K562 (cell line): ENCODE measurements around the gene MYO9A. TPM values are rescaled to one million over a fixed set of nuclear protein-coding genes. Genes with fewer than 3 reads are reported as not detected.

Experiments
- ATAC-seq: fragments of 200-7000 bp; cut with Tn5 transposase; 3 replicates; pipeline ENCODE4 v1.9.1; 2020; ENCODE audit warnings: moderate library complexity
- BruUV-seq: library from RNA; stranded (reverse); fragments of 400-500 nt; replicated peaks from 2 replicates; lab custom pipeline; 2021; lab: Mats Ljungman, UMichigan
- CTCF ChIA-PET: fragments of 300-600 bp; formaldehyde crosslinking; extraction: SDS; loops from one replicate; lab custom pipeline; 2021; ENCODE audit warnings: low intra/inter-chr PET ratio; lab: Yijun Ruan, JAX
- POLR2A ChIA-PET: fragments of 300-600, 350-650 bp; sonication (Branson Sonifier 250); formaldehyde crosslinking; extraction: SDS; loops from one replicate; lab custom pipeline; 2021; ENCODE audit warnings: antibody characterized with exemption, inconsistent platforms; lab: Yijun Ruan, JAX
- DNase-seq, 4 experiments: peaks; one replicate each; pipeline versions ENCODE4 v3.0.0 to v3.0.0-alpha.2; 2011 to 2018; ENCODE audit warnings: low spot score in 3 of 4, mixed read lengths in 3 of 4; ENCODE audit errors: extremely low read depth in 1 of 4
- FAIRE-seq: peaks from 2 replicates; lab custom pipeline; 2011; peaks lifted over from hg19 to GRCh38; lab: Jason Lieb, UNC
- H2AFZ ChIP-seq: 2 replicates; pipeline ENCODE4 v1.6.0; 2011; ENCODE audit warnings: low read depth, low read length, control low read depth, inconsistent platforms
- H3K27ac ChIP-seq: fragments of 200-600 bp; 3 replicates; pipeline ENCODE4 v1.8.0; 2011; ENCODE audit warnings: low read depth, mild to moderate bottlenecking, control low read depth, inconsistent platforms, low read length, moderate library complexity, mixed read lengths; ENCODE audit errors: extremely low read depth
- H3K27me3 ChIP-seq, 2 experiments: fragments of 300-600 bp in 1 of 2; 2 replicates in 1 of 2; 3 replicates in 1 of 2; pipeline versions ENCODE4 v1.6.0 to v1.8.0; 2011; ENCODE audit warnings: inconsistent platforms in 2 of 2, low read length in 2 of 2, mild to moderate bottlenecking in 1 of 2, mixed read lengths in 1 of 2, moderate library complexity in 1 of 2; ENCODE audit not compliant: control insufficient read depth in 2 of 2, insufficient read depth in 2 of 2
- H3K36me3 ChIP-seq: fragments of 300-600 bp; 3 replicates; pipeline ENCODE4 v1.8.0; 2011; ENCODE audit warnings: mild to moderate bottlenecking, low read length, inconsistent platforms; ENCODE audit not compliant: control insufficient read depth, insufficient read depth
- H3K4me1 ChIP-seq, 2 experiments: fragments of 200-600 bp in 1 of 2; replicated peaks in 1 of 2; 2 replicates in 1 of 2; 3 replicates in 1 of 2; pipeline versions ENCODE4 v1.5.1 to v1.8.0; 2011; ENCODE audit warnings: inconsistent platforms in 2 of 2, low read length in 2 of 2, mild to moderate bottlenecking in 1 of 2, mixed read lengths in 1 of 2, moderate library complexity in 1 of 2; ENCODE audit not compliant: control insufficient read depth in 2 of 2, insufficient read depth in 2 of 2
- H3K4me2 ChIP-seq: 2 replicates; pipeline ENCODE4 v1.6.1; 2011; ENCODE audit warnings: low read length, control low read depth, inconsistent platforms, mixed read lengths; ENCODE audit not compliant: insufficient read depth
- H3K4me3 ChIP-seq: fragments of 200-600 bp; sonication (generic), shearing (Covaris generic); 2 replicates; pipeline ENCODE4 v1.5.1; 2016; ENCODE audit warnings: control low read depth, inconsistent platforms
- H3K79me2 ChIP-seq: fragments of 200-600 bp; 3 replicates; pipeline ENCODE4 v1.8.0; 2011; ENCODE audit warnings: low read length, inconsistent platforms; ENCODE audit not compliant: control insufficient read depth, insufficient read depth
- H3K9ac ChIP-seq, 2 experiments: 2 replicates each; pipeline versions ENCODE4 v1.6.0 to v1.6.1; 2011; ENCODE audit warnings: low read depth in 2 of 2, low read length in 2 of 2, control low read depth in 1 of 2, inconsistent platforms in 1 of 2, mild to moderate bottlenecking in 1 of 2, mixed read lengths in 1 of 2; ENCODE audit not compliant: insufficient read depth in 1 of 2
- H3K9me1 ChIP-seq: one replicate; pipeline ENCODE4 v1.6.0; 2011; ENCODE audit warnings: inconsistent platforms, mild to moderate bottlenecking, low read length, moderate library complexity; ENCODE audit not compliant: control insufficient read depth, insufficient read depth
- H3K9me3 ChIP-seq: replicated peaks from 2 replicates; pipeline ENCODE4 v1.5.1; 2011; ENCODE audit warnings: low read depth, low read length, inconsistent platforms; ENCODE audit not compliant: control insufficient read depth, insufficient read depth
- H4K20me1 ChIP-seq: replicated peaks from 2 replicates; pipeline ENCODE4 v1.6.1; 2011; ENCODE audit warnings: low read length, inconsistent platforms, mixed read lengths; ENCODE audit not compliant: control insufficient read depth, insufficient read depth
- ADNP ChIP-seq: fragments of 200-800 bp; sonication (Bioruptor generic); IDR thresholded peaks from 2 replicates; pipeline ENCODE4 v1.6.1; 2016; ENCODE audit warnings: missing genetic modification characterization, missing compliant biosample characterization
- CBFA2T2 ChIP-seq: fragments of 450-650 bp; conservative IDR thresholded peaks from 2 replicates; pipeline ENCODE4 v1.6.1; 2017; ENCODE audit warnings: mild to moderate bottlenecking
- CBFB ChIP-seq: sonication (generic); formaldehyde crosslinking; IDR thresholded peaks from 2 replicates; pipeline ENCODE4 v1.4.0; 2020; ENCODE audit warnings: mild to moderate bottlenecking, missing genetic modification reagents
- CBX3 ChIP-seq, 2 experiments: IDR thresholded peaks; 1 replicate in 1 of 2; 2 replicates in 1 of 2; pipeline ENCODE4 v1.6.1; 2012; ENCODE audit warnings: inconsistent platforms in 2 of 2, low read length in 2 of 2, borderline replicate concordance in 1 of 2, control low read depth in 1 of 2
- CCAR2 ChIP-seq: fragments of 200-400 bp; formaldehyde crosslinking; IDR thresholded peaks from 2 replicates; pipeline ENCODE4 v1.6.1; 2017; ENCODE audit warnings: mild to moderate bottlenecking, low read depth, low read length
- EWSR1 ChIP-seq: fragments of 450-650 bp; IDR thresholded peaks from 2 replicates; pipeline ENCODE4 v1.6.1; 2018; ENCODE audit warnings: borderline replicate concordance, mild to moderate bottlenecking, low read depth, moderate library complexity; ENCODE audit not compliant: partially characterized antibody
- GABPA ChIP-seq: fragments of 200-800 bp; sonication (Bioruptor generic); conservative IDR thresholded peaks from 2 replicates; pipeline ENCODE4 v1.6.1; 2016; ENCODE audit warnings: low read depth, missing genetic modification characterization, missing compliant biosample characterization
- KDM4B ChIP-seq, 2 experiments: fragments of 450-650 bp in 1 of 2; sonication (generic) in 1 of 2; IDR thresholded peaks; 2 replicates each; pipeline ENCODE4 v1.6.1; 2016 to 2017; ENCODE audit warnings: borderline replicate concordance in 2 of 2, antibody characterized with exemption in 1 of 2, low read depth in 1 of 2, mild to moderate bottlenecking in 1 of 2
- NCOA4 ChIP-seq: fragments of 450-650 bp; IDR thresholded peaks from 2 replicates; pipeline ENCODE4 v1.6.1; 2018; ENCODE audit warnings: mild to moderate bottlenecking; ENCODE audit not compliant: partially characterized antibody
- NR4A1 ChIP-seq, 2 experiments: fragments of 250-450 bp in 1 of 2; fragments of 450-650 bp in 1 of 2; sonication (Bioruptor Pico) in 1 of 2; IDR thresholded peaks; 2 replicates each; pipeline versions ENCODE4 v1.4.0 to v1.6.1; 2016 to 2020; ENCODE audit warnings: mild to moderate bottlenecking in 2 of 2, missing compliant biosample characterization in 1 of 2, missing genetic modification characterization in 1 of 2, moderate library complexity in 1 of 2
- PHTF2 ChIP-seq: fragments of 250-450 bp; sonication (Bioruptor Pico); IDR thresholded peaks from 2 replicates; pipeline ENCODE4 v1.5.0; 2021; ENCODE audit warnings: mild to moderate bottlenecking
- RAD21 ChIP-seq, 2 experiments: fragments of 250-450 bp in 1 of 2; fragments of 450-650 bp in 1 of 2; sonication (Bioruptor Pico) in 1 of 2; formaldehyde crosslinking in 1 of 2; IDR thresholded peaks in 1 of 2; conservative IDR thresholded peaks in 1 of 2; 2 replicates each; pipeline versions ENCODE4 v1.4.0 to v1.8.0; 2020 to 2022; ENCODE audit warnings: mild to moderate bottlenecking in 2 of 2, moderate library complexity in 1 of 2
- SREBF2 ChIP-seq: sonication (generic); formaldehyde crosslinking; IDR thresholded peaks from 2 replicates; pipeline ENCODE4 v1.4.0; 2020; ENCODE audit warnings: mild to moderate bottlenecking, missing genetic modification reagents
- SRSF9 ChIP-seq: fragments of 200-400 bp; formaldehyde crosslinking; IDR thresholded peaks from 2 replicates; pipeline ENCODE4 v1.6.1; 2017; ENCODE audit warnings: low read depth, low read length, borderline replicate concordance
- STAT5A ChIP-seq: IDR thresholded peaks from 2 replicates; pipeline ENCODE4 v1.6.1; 2012; ENCODE audit warnings: low read length, inconsistent platforms, borderline replicate concordance
- TARDBP ChIP-seq: fragments of 450-650 bp; IDR thresholded peaks from 2 replicates; pipeline ENCODE4 v1.6.1; 2016
- ZBTB8A ChIP-seq: fragments of 450-650 bp; IDR thresholded peaks from 2 replicates; pipeline ENCODE4 v1.6.1; 2018; ENCODE audit warnings: mild to moderate bottlenecking, moderate library complexity; ENCODE audit not compliant: partially characterized antibody
- ZNF408 ChIP-seq: fragments of 250-450 bp; sonication (Bioruptor Pico); IDR thresholded peaks from 2 replicates; pipeline ENCODE4 v1.4.0; 2020; ENCODE audit warnings: low read depth, mild to moderate bottlenecking, moderate library complexity
- ZNF449 ChIP-seq: fragments of 250-450 bp; sonication (Bioruptor Pico); IDR thresholded peaks from 2 replicates; pipeline ENCODE4 v1.8.0; 2022; ENCODE audit warnings: moderate library complexity, mild to moderate bottlenecking, inconsistent platforms
- ZNF76 ChIP-seq: fragments of 250-450 bp; sonication (Bioruptor Pico); IDR thresholded peaks from 2 replicates; pipeline ENCODE4 v1.4.0; 2020; ENCODE audit warnings: mild to moderate bottlenecking, moderate library complexity, borderline replicate concordance
- ZNF79 ChIP-seq: fragments of 250-450 bp; sonication (Bioruptor Pico); IDR thresholded peaks from 2 replicates; pipeline ENCODE4 v1.4.0; 2020; ENCODE audit warnings: low read depth, mild to moderate bottlenecking, moderate library complexity
- WGBS: fragments of 100-300 bp; shearing (Covaris generic); methylation state at CpG from one replicate; pipeline ENCODE4 v1.1.6; 2016; ENCODE audit warnings: low coverage, mixed read lengths; ENCODE audit not compliant: insufficient coverage; ENCODE audit errors: missing lambda C conversion rate; 5-methylcytosine and 5-hydroxymethylcytosine counted together
- in situ Hi-C: fragments of 300-500 bp; cut with MboI; formaldehyde crosslinking; loops from 4 replicates; pipeline ENCODE4 v1.15.0; 2018; ENCODE audit warnings: inconsistent platforms, mixed read lengths
- intact Hi-C: fragments of 100-400 bp; cut with micrococcal nuclease; formaldehyde crosslinking; loops from 2 replicates; pipeline ENCODE4 v1.14.2; 2022
- polyA plus RNA-seq, 8 experiments: library from polyadenylated mRNA; depleted of rRNA in 4 of 8; stranded (reverse) in 5 of 8; unstranded in 3 of 8; fragments of >200 nt; fragmentation: Nextera tagmentation in 2 of 8; fragmentation: Illumina TruSeq in 1 of 8; extraction: Ambion mirVana in 2 of 8; extraction: Trizol in 1 of 8; gene quantifications; 2 replicates each; pipeline versions ENCODE4 v1.2.1 to v1.2.3, GENCODE V29; 2011 to 2014; ENCODE audit warnings: inconsistent platforms in 1 of 8, missing spikeins in 1 of 8
- total RNA-seq, 7 experiments: library from RNA; depleted of rRNA in 6 of 7; stranded (reverse); fragments of >200 nt in 6 of 7; fragmentation: Illumina TruSeq in 2 of 7; extraction: Trizol in 2 of 7; gene quantifications; 2 replicates each; pipeline versions ENCODE4 v1.2.1 to v1.2.3, GENCODE V29; 2011 to 2021; ENCODE audit warnings: low replicate concordance in 1 of 7
- TF ChIP-seq, protein P1 (sequence below), 2 experiments: fragments of 450-650 bp; IDR thresholded peaks; 2 replicates each; pipeline ENCODE4 v1.6.1; 2016

Gene MYO9A
- total and polyA plus RNA-seq, 9 of the 15 experiments (the other 6 are each of a cell fraction or from before 2014, with no cell fraction given), result 1.9 to 15.4 (median 5.8) TPM

DNA sequence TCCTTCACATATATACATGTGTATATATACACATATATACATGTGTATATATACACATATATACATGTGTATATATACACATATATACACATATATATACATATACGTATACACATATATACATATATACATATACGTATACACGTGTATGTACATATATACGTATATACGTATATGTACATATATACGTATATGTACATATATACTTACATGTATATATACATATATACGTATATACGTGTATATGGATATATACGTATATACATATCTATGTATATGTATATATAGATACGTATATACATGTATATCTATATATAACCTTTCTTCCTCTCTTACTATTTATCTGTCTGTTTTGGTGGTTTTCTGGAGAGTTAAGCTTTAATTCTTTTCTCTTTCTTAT is 192.8 kb downstream of the MYO9A start:
- no peak overlapping the region for H3K9ac ChIP-seq
- 84% methylated on average over 10 of the region's 10 CpGs for WGBS
- in situ Hi-C loops (no loop called here), intact Hi-C loops (no loop called here)
- no peak overlapping the region for H3K4me2 ChIP-seq
- no peaks in the 10 kb centered on the region for H3K9me1 ChIP-seq
- no peaks in the 10 kb centered on the region for H3K4me1 ChIP-seq
- H3K27ac ChIP-seq, result no peak overlapping the region
- no peak overlapping the region for H3K4me3 ChIP-seq
- CTCF ChIA-PET, result no interaction called here
- H4K20me1 ChIP-seq, result no peaks in the 10 kb centered on the region
- no peak overlapping the region for H2AFZ ChIP-seq
- H3K27me3 ChIP-seq, result no peaks in the 10 kb centered on the region
- H3K79me2 ChIP-seq, result no peaks in the 10 kb centered on the region
- BruUV-seq, result no TSS peak
- no peak for FAIRE-seq
- POLR2A ChIA-PET, result no interaction called here
- H3K36me3 ChIP-seq, result no peaks in the 10 kb centered on the region
- no peak for DNase-seq
- no peaks in the 10 kb centered on the region for H3K9me3 ChIP-seq
- ATAC-seq, result no peak
- TF ChIP-seq ZNF79 (CRISPR knock-in tag) (no peak), CBFA2T2 (no peak), GABPA (tag) (no peak), ZNF76 (CRISPR knock-in tag) (peak; percentile 79; the same call in 1 of the 2 replicates), CBX3 (IDR thresholded peaks at IDR 0.05; ENCODE audit: borderline replicate concordance in 1 of 2, low read length in 2 of 2) (no peak), ZBTB8A (no peak), TARDBP (no peak), CCAR2 (no peak), NCOA4 (no peak), ZNF408 (CRISPR knock-in tag) (peak; percentile 94), KDM4B (IDR thresholded peaks at IDR 0.05; ENCODE audit: borderline replicate concordance in 2 of 2, low read depth in 1 of 2) (no peak), ADNP (tag) (no peak), PHTF2 (0 out of 2 replicates have a peak, but pooled peaks have one; percentile 41), RAD21 (CRISPR knock-in tag; conservative IDR thresholded peaks at IDR 0.05 in 1 of 2, IDR thresholded peaks at IDR 0.05 in 1 of 2) (no peak), ZNF449 (CRISPR knock-in tag) (peak; percentile 90), CBFB (CRISPR knock-in tag) (no peak), SREBF2 (CRISPR knock-in tag) (no peak), STAT5A (no peak), SRSF9 (no peak), EWSR1 (no peak), NR4A1 (CRISPR knock-in tag; IDR thresholded peaks at IDR 0.05) (no peak), NR4A1 (tag; IDR thresholded peaks at IDR 0.05) (no peak)
- TF ChIP-seq, protein P1, sequence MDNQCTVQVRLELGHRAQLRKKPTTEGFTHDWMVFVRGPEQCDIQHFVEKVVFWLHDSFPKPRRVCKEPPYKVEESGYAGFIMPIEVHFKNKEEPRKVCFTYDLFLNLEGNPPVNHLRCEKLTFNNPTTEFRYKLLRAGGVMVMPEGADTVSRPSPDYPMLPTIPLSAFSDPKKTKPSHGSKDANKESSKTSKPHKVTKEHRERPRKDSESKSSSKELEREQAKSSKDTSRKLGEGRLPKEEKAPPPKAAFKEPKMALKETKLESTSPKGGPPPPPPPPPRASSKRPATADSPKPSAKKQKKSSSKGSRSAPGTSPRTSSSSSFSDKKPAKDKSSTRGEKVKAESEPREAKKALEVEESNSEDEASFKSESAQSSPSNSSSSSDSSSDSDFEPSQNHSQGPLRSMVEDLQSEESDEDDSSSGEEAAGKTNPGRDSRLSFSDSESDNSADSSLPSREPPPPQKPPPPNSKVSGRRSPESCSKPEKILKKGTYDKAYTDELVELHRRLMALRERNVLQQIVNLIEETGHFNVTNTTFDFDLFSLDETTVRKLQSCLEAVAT (IDR thresholded peaks at IDR 0.05), result no peak
